Peyer's patch (tissue), 4 donors: ENCODE results near the gene MS4A6A.

Experiments used
- POLR2A ChIP-seq, 2 donors: fragments of 450-650 bp; IDR thresholded peaks; one replicate each; pipeline ENCODE4 v1.5.1; 2017; ENCODE audit warnings: antibody characterized with exemption in 2 of 2, mild to moderate bottlenecking in 2 of 2, moderate library complexity in 2 of 2
- TF ChIP-seq, protein P1 (sequence below), 6 experiments: fragments of 450-650 bp in 4 of 6; fragments of 200-600 bp in 2 of 6; sonication (generic) in 1 of 6; IDR thresholded peaks; one replicate each; pipeline ENCODE4 v1.5.1; 2017 to 2019; ENCODE audit warnings: antibody characterized with exemption in 6 of 6, mild to moderate bottlenecking in 3 of 6, moderate library complexity in 1 of 6

DNA sequence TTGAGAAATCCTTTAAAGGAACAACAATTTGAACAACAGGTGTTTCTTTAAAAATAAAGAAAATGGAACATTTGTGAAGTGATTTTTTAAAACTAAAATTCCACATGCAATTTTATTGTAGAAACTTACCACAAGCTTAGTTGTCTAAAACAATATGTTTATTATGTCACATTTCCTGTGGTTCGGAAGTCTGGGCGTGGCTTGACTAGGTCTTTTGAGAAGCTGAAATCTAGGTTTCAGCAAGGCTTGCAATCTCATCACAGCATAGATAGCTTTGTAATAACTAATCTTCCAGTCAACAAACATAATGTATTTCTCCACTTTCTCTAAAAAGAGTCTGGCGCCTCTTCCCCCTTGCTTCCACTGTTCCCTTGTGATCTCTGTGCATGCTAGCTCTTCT lies 27.0 kb downstream of the MS4A6A start:
- no peak for TF ChIP-seq POLR2A (IDR thresholded peaks at IDR 0.05)
- TF ChIP-seq, protein P1, sequence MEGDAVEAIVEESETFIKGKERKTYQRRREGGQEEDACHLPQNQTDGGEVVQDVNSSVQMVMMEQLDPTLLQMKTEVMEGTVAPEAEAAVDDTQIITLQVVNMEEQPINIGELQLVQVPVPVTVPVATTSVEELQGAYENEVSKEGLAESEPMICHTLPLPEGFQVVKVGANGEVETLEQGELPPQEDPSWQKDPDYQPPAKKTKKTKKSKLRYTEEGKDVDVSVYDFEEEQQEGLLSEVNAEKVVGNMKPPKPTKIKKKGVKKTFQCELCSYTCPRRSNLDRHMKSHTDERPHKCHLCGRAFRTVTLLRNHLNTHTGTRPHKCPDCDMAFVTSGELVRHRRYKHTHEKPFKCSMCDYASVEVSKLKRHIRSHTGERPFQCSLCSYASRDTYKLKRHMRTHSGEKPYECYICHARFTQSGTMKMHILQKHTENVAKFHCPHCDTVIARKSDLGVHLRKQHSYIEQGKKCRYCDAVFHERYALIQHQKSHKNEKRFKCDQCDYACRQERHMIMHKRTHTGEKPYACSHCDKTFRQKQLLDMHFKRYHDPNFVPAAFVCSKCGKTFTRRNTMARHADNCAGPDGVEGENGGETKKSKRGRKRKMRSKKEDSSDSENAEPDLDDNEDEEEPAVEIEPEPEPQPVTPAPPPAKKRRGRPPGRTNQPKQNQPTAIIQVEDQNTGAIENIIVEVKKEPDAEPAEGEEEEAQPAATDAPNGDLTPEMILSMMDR (IDR thresholded peaks at IDR 0.05), result no peak
